NCI-H146 (cell line): ENCODE data around the gene NLRP13.

Experiments used
- DNase-seq: peaks from one replicate; lab custom pipeline; 2025; lab: John Stamatoyannopoulos, UW

Gene NLRP13

GRCh38 chr19:55901369-55902079, 30.6 kb downstream of the NLRP13 start:
- no peak for DNase-seq

- no peak for DNase-seq
Measured at GRCh38 chr19:55898911-55899310, 33.2 kb downstream of the NLRP13 start.

GRCh38 chr19:55882626-55883025, 49.5 kb downstream of the NLRP13 start:
- DNase-seq = no peak

GRCh38 chr19:55877211-55877610, 54.9 kb downstream of the NLRP13 start:
- no peak for DNase-seq

GRCh38 chr19:55870736-55871135, 61.4 kb downstream of the NLRP13 start:
- DNase-seq = no peak

- DNase-seq = no peak
Measured at GRCh38 chr19:55867101-55867500, 65.0 kb downstream of the NLRP13 start.

GRCh38 chr19:55866521-55866920, 65.6 kb downstream of the NLRP13 start:
- DNase-seq = no peak

- no peak for DNase-seq
Measured at GRCh38 chr19:55858969-55859368, 73.2 kb downstream of the NLRP13 start.

GRCh38 chr19:55858401-55858800, 73.7 kb downstream of the NLRP13 start:
- no peak for DNase-seq

- DNase-seq = no peak
Measured at GRCh38 chr19:55857974-55858373, 74.2 kb downstream of the NLRP13 start.

- DNase-seq = no peak
Measured at GRCh38 chr19:55857149-55857548, 75.0 kb downstream of the NLRP13 start.

GRCh38 chr19:55855160-55855559, 77.0 kb downstream of the NLRP13 start:
- DNase-seq = no peak
